K562 (cell line): Measurements from ENCODE around the gene PPFIA3. TPM values are rescaled to one million over a fixed set of nuclear protein-coding genes. Genes with fewer than 3 reads are reported as not detected.
A peak's percentile ranks its signal among the peaks of the same experiment; 100 is the strongest.

Experiments
- ATF1 ChIP-seq, 2 experiments: fragments of 450-650 bp in 1 of 2; IDR thresholded peaks; 2 replicates each; pipeline ENCODE4 v1.6.1; 2016; ENCODE audit warnings: missing compliant biosample characterization in 1 of 2, missing genetic modification characterization in 1 of 2
- BDP1 ChIP-seq: IDR thresholded peaks from 3 replicates; pipeline ENCODE4 v1.6.1; 2011; ENCODE audit not compliant: insufficient read length, insufficient read depth
- CBX2 ChIP-seq: fragments of 200-600 bp; sonication (generic); IDR thresholded peaks from one replicate; pipeline ENCODE4 v1.6.1; 2012; ENCODE audit warnings: mild to moderate bottlenecking, low read length, inconsistent platforms; ENCODE audit not compliant: insufficient read depth, poor library complexity, severe bottlenecking
- CEBPZ ChIP-seq: fragments of 150-350 bp; IDR thresholded peaks from 2 replicates; pipeline ENCODE4 v1.6.1; 2014; ENCODE audit warnings: low read depth, mild to moderate bottlenecking, low read length, borderline replicate concordance
- FIP1L1 ChIP-seq: fragments of 200-400 bp; formaldehyde crosslinking; IDR thresholded peaks from 2 replicates; pipeline ENCODE4 v1.6.1; 2018; ENCODE audit warnings: mild to moderate bottlenecking, low read depth, low read length; ENCODE audit not compliant: poor library complexity, severe bottlenecking
- FOS ChIP-seq: IDR thresholded peaks from 3 replicates; pipeline ENCODE4 v1.6.1; 2011; ENCODE audit not compliant: insufficient read length; ENCODE audit errors: extremely low read depth
- KDM4B ChIP-seq, 2 experiments: fragments of 450-650 bp in 1 of 2; sonication (generic) in 1 of 2; IDR thresholded peaks; 2 replicates each; pipeline ENCODE4 v1.6.1; 2016 to 2017; ENCODE audit warnings: borderline replicate concordance in 2 of 2, antibody characterized with exemption in 1 of 2, low read depth in 1 of 2, mild to moderate bottlenecking in 1 of 2
- MTA3 ChIP-seq: fragments of 450-650 bp; formaldehyde crosslinking; IDR thresholded peaks from 2 replicates; pipeline ENCODE4 v1.6.1; 2017; ENCODE audit warnings: mild to moderate bottlenecking, borderline replicate concordance
- NRF1 ChIP-seq, 2 experiments: fragments of 450-650 bp; IDR thresholded peaks in 1 of 2; conservative IDR thresholded peaks in 1 of 2; 2 replicates each; pipeline ENCODE4 v1.6.1; 2014; ENCODE audit warnings: mild to moderate bottlenecking in 2 of 2
- OTX1 ChIP-seq: fragments of 450-650 bp; formaldehyde crosslinking; IDR thresholded peaks from 2 replicates; pipeline ENCODE4 v1.4.0; 2022; ENCODE audit warnings: mild to moderate bottlenecking
- POLR3A ChIP-seq: IDR thresholded peaks from 2 replicates; pipeline ENCODE4 v1.6.1; 2011; ENCODE audit warnings: borderline replicate concordance, mild to moderate bottlenecking, moderate library complexity; ENCODE audit not compliant: insufficient read length, insufficient read depth; ENCODE audit errors: extremely low read depth
- ZKSCAN8 ChIP-seq: fragments of 200-800 bp; sonication (Bioruptor generic); IDR thresholded peaks from 2 replicates; pipeline ENCODE4 v1.6.1; 2016; ENCODE audit warnings: missing genetic modification characterization, missing compliant biosample characterization
- ZNF263 ChIP-seq: sonication (generic); formaldehyde crosslinking; IDR thresholded peaks from 2 replicates; pipeline ENCODE4 v1.8.0; 2022; ENCODE audit warnings: mild to moderate bottlenecking, missing genetic modification reagents, borderline replicate concordance
- ZNF41 ChIP-seq: fragments of 250-450 bp; sonication (Bioruptor Pico); conservative IDR thresholded peaks from 2 replicates; pipeline ENCODE4 v1.4.0; 2020; ENCODE audit warnings: mild to moderate bottlenecking
- ZNF445 ChIP-seq: fragments of 250-450 bp; sonication (Bioruptor Pico); IDR thresholded peaks from 2 replicates; pipeline ENCODE4 v1.4.0; 2020; ENCODE audit warnings: low read depth, mild to moderate bottlenecking, moderate library complexity
- ZSCAN29 ChIP-seq: fragments of 450-650 bp; IDR thresholded peaks from 2 replicates; pipeline ENCODE4 v1.6.1; 2017
- polyA plus RNA-seq, 8 experiments: library from polyadenylated mRNA; depleted of rRNA in 4 of 8; stranded (reverse) in 5 of 8; unstranded in 3 of 8; fragments of >200 nt; fragmentation: Nextera tagmentation in 2 of 8; fragmentation: Illumina TruSeq in 1 of 8; extraction: Ambion mirVana in 2 of 8; extraction: Trizol in 1 of 8; gene quantifications; 2 replicates each; pipeline versions ENCODE4 v1.2.1 to v1.2.3, GENCODE V29; 2011 to 2014; ENCODE audit warnings: inconsistent platforms in 1 of 8, missing spikeins in 1 of 8
- total RNA-seq, 7 experiments: library from RNA; depleted of rRNA in 6 of 7; stranded (reverse); fragments of >200 nt in 6 of 7; fragmentation: Illumina TruSeq in 2 of 7; extraction: Trizol in 2 of 7; gene quantifications; 2 replicates each; pipeline versions ENCODE4 v1.2.1 to v1.2.3, GENCODE V29; 2011 to 2021; ENCODE audit warnings: low replicate concordance in 1 of 7
- TF ChIP-seq, protein P1 (sequence below), 2 experiments: fragments of 450-650 bp in 1 of 2; sonication (generic) in 1 of 2; formaldehyde crosslinking; conservative IDR thresholded peaks; 2 replicates each; pipeline versions ENCODE4 v1.4.0 to v1.8.1; 2020 to 2022; ENCODE audit warnings: mild to moderate bottlenecking in 1 of 2, missing genetic modification reagents in 1 of 2
- TF ChIP-seq, protein P2 (sequence below): fragments of 450-650 bp; IDR thresholded peaks from 2 replicates; pipeline ENCODE4 v1.6.1; 2017; ENCODE audit warnings: mild to moderate bottlenecking, moderate library complexity

The PPFIA3 gene
- total and polyA plus RNA-seq, 9 of the 15 experiments (the other 6 are each of a cell fraction or from before 2014, with no cell fraction given): 0.10 to 53.0 (median 17.6) TPM

DNA sequence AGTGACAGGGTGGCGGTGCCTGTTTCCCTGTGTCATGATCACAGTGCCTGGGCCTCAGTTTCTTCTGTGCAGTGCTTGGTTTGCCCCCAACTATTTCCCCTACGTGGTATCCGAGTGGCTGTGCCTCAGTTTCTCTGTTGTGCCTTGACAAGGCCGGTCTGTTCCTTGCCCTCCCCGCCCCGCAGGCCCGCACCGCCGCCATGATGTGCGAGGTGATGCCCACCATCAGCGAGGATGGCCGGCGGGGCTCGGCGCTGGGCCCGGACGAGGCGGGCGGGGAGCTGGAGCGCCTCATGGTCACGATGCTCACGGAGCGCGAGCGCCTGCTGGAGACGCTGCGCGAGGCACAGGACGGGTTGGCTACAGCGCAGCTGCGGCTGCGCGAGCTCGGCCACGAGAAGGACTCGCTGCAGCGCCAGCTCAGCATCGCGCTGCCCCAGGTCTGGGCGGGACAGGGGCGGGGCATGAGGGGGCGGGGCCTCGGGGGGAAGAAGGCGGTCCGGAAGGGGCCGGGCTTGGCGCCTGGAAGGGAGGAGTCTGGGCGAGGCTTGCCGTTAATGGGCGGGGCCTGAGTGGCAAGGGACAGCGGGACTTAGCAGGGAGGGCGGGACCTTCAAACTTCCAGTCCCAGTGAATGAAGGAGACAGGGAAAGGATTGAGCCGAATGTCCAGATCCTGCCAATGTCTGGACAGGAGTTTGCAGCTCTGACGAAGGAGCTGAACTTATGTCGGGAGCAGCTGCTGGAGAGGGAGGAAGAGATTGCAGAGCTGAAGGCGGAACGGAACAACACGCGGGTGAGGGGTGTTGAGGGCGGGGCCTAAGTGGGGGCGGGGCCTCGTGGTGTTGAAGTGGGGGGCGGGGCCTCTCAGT lies 8.6 kb downstream of the PPFIA3 start (continued):
- TF ChIP-seq, protein P1, sequence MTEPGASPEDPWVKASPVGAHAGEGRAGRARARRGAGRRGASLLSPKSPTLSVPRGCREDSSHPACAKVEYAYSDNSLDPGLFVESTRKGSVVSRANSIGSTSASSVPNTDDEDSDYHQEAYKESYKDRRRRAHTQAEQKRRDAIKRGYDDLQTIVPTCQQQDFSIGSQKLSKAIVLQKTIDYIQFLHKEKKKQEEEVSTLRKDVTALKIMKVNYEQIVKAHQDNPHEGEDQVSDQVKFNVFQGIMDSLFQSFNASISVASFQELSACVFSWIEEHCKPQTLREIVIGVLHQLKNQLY (CRISPR knock-in tag; conservative IDR thresholded peaks at IDR 0.05): peak in 1 of 2 experiments; percentile 89; a peak in 1 of 4 replicates
- TF ChIP-seq FOS: no peak
- no peak for TF ChIP-seq ZSCAN29
- peak; percentile 57; the same call in 1 of the 2 replicates for TF ChIP-seq ZNF263 (CRISPR knock-in tag)
- TF ChIP-seq CBX2: no peak
- TF ChIP-seq FIP1L1: peak; percentile 61
- TF ChIP-seq MTA3: peak; percentile 68; the same call in 1 of the 2 replicates
- TF ChIP-seq ZNF445 (CRISPR knock-in tag): no peak
- TF ChIP-seq, protein P2, sequence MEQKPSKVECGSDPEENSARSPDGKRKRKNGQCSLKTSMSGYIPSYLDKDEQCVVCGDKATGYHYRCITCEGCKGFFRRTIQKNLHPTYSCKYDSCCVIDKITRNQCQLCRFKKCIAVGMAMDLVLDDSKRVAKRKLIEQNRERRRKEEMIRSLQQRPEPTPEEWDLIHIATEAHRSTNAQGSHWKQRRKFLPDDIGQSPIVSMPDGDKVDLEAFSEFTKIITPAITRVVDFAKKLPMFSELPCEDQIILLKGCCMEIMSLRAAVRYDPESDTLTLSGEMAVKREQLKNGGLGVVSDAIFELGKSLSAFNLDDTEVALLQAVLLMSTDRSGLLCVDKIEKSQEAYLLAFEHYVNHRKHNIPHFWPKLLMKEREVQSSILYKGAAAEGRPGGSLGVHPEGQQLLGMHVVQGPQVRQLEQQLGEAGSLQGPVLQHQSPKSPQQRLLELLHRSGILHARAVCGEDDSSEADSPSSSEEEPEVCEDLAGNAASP: no peak
- TF ChIP-seq ZNF41 (CRISPR knock-in tag): no peak
- no peak for TF ChIP-seq OTX1
- no peak for TF ChIP-seq ATF1 (CRISPR knock-in tag; IDR thresholded peaks at IDR 0.05)
- peak; percentile 44; the same call in 1 of the 2 replicates for TF ChIP-seq ATF1 (tag; IDR thresholded peaks at IDR 0.05)
- TF ChIP-seq ZKSCAN8 (CRISPR knock-in tag): no peak
- TF ChIP-seq POLR3A: no peak
- peak; percentile 95 to 96 for TF ChIP-seq NRF1 (conservative IDR thresholded peaks at IDR 0.05 in 1 of 2, IDR thresholded peaks at IDR 0.05 in 1 of 2)
- no peak for TF ChIP-seq KDM4B (IDR thresholded peaks at IDR 0.05; ENCODE audit: borderline replicate concordance in 2 of 2, low read depth in 1 of 2)
- no peak for TF ChIP-seq CEBPZ
- TF ChIP-seq BDP1: no peak
